Measurements from ENCODE around the gene FADS2.

- TF ChIP-seq, protein P1, sequence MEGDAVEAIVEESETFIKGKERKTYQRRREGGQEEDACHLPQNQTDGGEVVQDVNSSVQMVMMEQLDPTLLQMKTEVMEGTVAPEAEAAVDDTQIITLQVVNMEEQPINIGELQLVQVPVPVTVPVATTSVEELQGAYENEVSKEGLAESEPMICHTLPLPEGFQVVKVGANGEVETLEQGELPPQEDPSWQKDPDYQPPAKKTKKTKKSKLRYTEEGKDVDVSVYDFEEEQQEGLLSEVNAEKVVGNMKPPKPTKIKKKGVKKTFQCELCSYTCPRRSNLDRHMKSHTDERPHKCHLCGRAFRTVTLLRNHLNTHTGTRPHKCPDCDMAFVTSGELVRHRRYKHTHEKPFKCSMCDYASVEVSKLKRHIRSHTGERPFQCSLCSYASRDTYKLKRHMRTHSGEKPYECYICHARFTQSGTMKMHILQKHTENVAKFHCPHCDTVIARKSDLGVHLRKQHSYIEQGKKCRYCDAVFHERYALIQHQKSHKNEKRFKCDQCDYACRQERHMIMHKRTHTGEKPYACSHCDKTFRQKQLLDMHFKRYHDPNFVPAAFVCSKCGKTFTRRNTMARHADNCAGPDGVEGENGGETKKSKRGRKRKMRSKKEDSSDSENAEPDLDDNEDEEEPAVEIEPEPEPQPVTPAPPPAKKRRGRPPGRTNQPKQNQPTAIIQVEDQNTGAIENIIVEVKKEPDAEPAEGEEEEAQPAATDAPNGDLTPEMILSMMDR (IDR thresholded peaks at IDR 0.05 in 2 of 3, conservative IDR thresholded peaks at IDR 0.05 in 1 of 3; ENCODE audit: insufficient read depth in 2 of 3, low read depth in 1 of 3, low read length in 3 of 3), result no peak
- TF ChIP-seq KLF6 (CRISPR knock-in tag; IDR thresholded peaks at IDR 0.05; ENCODE audit: borderline replicate concordance), result no peak
- TF ChIP-seq, protein P2, sequence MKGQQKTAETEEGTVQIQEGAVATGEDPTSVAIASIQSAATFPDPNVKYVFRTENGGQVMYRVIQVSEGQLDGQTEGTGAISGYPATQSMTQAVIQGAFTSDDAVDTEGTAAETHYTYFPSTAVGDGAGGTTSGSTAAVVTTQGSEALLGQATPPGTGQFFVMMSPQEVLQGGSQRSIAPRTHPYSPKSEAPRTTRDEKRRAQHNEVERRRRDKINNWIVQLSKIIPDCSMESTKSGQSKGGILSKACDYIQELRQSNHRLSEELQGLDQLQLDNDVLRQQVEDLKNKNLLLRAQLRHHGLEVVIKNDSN (CRISPR knock-in tag; IDR thresholded peaks at IDR 0.05), result no peak
- TF ChIP-seq, protein P3, sequence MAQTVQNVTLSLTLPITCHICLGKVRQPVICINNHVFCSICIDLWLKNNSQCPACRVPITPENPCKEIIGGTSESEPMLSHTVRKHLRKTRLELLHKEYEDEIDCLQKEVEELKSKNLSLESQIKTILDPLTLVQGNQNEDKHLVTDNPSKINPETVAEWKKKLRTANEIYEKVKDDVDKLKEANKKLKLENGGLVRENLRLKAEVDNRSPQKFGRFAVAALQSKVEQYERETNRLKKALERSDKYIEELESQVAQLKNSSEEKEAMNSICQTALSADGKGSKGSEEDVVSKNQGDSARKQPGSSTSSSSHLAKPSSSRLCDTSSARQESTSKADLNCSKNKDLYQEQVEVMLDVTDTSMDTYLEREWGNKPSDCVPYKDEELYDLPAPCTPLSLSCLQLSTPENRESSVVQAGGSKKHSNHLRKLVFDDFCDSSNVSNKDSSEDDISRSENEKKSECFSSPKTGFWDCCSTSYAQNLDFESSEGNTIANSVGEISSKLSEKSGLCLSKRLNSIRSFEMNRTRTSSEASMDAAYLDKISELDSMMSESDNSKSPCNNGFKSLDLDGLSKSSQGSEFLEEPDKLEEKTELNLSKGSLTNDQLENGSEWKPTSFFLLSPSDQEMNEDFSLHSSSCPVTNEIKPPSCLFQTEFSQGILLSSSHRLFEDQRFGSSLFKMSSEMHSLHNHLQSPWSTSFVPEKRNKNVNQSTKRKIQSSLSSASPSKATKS (CRISPR knock-in tag; IDR thresholded peaks at IDR 0.05), result no peak
- TF ChIP-seq POLR2AphosphoS5 (IDR thresholded peaks at IDR 0.05; ENCODE audit: control insufficient read depth, insufficient read depth, low read depth, low read length), result no peak
- TF ChIP-seq, protein P4, sequence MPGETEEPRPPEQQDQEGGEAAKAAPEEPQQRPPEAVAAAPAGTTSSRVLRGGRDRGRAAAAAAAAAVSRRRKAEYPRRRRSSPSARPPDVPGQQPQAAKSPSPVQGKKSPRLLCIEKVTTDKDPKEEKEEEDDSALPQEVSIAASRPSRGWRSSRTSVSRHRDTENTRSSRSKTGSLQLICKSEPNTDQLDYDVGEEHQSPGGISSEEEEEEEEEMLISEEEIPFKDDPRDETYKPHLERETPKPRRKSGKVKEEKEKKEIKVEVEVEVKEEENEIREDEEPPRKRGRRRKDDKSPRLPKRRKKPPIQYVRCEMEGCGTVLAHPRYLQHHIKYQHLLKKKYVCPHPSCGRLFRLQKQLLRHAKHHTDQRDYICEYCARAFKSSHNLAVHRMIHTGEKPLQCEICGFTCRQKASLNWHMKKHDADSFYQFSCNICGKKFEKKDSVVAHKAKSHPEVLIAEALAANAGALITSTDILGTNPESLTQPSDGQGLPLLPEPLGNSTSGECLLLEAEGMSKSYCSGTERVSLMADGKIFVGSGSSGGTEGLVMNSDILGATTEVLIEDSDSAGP (CRISPR knock-in tag; IDR thresholded peaks at IDR 0.05), result no peak
- no peak for TF ChIP-seq YY1 (IDR thresholded peaks at IDR 0.05; ENCODE audit: borderline replicate concordance in 1 of 3, control insufficient read depth in 1 of 3, extremely low read depth in 1 of 3, insufficient read depth in 3 of 3, insufficient read length in 1 of 3, insufficient replicate concordance in 2 of 3, low read depth in 1 of 3, low read length in 2 of 3)
- TF ChIP-seq ETS1 (conservative IDR thresholded peaks at IDR 0.05; ENCODE audit: control insufficient read depth, low read depth, low read length), result no peak
- TF ChIP-seq RFX5 (IDR thresholded peaks at IDR 0.05; ENCODE audit: low read depth, low read length), result no peak
- no peak for TF ChIP-seq TSC22D4 (tag; IDR thresholded peaks at IDR 0.05)
- no peak for TF ChIP-seq ZZZ3 (IDR thresholded peaks at IDR 0.05)
- TF ChIP-seq HOMEZ (CRISPR knock-in tag; IDR thresholded peaks at IDR 0.05), result no peak
Observed at GRCh38 chr11:61902313-61902712, 74.2 kb downstream of the FADS2 start.
